Stimulated activated CD8-positive, alpha-beta memory T cell treated with anti-CD3 and anti-CD28 coated beads, Interleukin-15, amount 100 ng/mL, for 1 hour (primary cell): ENCODE results near the gene CAMK2G.
"Not testable (repeated sequence)": the region's sequence is repeated elsewhere in the genome, so short reads cannot be mapped to it uniquely, and the experiment has no call there.

Experiments used
- DNase-seq: peaks from one replicate; pipeline ENCODE4 v3.0.0-alpha.2; 2020; ENCODE audit warnings: low read depth

Gene CAMK2G

DNA sequence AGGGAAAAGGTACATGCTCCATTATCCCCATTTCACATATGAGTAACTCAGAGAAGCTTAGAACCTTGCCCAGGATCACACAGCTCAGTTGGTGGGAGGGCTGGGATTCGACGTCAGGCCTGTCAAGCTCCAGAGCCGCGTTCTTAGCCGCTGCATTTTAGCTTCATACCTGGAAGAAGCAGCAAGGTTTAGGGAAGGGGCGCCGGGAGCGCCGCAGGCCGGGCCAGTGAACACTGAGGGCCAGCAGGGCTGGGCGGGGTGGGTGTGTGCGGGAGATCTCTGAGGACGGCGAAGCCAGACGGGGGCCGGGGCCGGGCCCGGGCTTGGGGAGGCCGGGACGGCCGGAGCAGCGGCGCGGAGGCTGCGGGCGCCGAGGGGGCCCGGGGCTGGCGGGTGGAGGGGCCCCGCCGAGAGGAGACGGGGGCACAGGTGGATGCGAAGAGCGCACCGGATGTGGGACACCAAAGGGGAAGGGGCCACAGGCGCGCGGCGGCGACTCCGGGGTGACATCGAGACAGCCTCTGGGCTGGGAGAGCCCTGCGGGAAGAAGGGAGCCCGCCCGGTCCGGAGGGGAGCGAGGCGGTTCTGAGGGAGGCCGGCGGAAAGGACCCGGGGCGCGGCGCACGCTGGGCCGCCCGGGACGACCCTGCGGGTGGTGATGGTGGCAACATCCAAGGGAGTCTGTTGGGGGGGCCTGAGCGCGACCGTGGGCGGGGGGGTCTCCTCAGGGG lies 63.5 kb downstream of the CAMK2G start:
- DNase-seq = peak; percentile 24

- DNase-seq = no peak
These were observed 64.0 kb downstream of the CAMK2G start for GRCh38 chr10:73810358-73810734.

- DNase-seq = no peak
These were observed 65.1 kb downstream of the CAMK2G start for GRCh38 chr10:73809061-73809818.

DNA sequence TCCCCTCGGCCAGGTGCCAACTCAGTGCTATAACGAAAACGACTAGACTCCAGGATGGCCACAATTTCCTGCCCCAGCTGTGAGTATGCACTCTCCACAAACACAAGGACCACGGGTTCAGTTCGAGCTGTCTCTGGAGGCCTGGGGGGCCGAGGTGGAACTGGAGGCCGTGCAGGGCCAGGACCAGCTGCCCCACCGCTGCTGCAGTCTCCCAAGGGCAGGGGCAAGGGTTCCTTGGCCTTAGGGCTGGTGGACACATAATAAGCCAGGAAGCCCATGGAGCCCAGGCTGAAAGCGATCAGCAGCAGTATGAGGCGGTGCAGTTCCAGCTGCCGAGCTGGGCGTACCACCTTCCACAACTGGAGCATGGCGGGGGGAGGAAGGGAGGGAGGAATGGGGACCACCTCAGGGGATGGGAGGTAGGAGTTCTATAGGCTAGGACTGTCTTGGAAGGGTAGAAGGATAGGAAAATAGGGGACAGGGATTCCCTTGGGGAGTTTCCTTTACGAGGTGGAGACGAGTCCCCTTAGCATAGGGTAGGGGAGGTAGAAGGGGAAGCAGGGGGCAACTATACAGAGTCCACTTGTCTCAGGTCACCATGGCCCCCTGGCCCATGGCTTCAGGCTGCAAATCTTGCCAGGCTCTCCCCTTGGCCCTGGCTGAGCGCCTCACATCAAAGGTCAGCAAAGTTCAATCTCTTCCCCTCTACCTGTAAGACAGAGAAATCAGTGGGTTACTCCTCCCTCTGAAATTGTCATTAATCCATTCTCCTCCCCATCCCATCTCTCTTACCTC lies 66.1 kb downstream of the CAMK2G start:
- no peak for DNase-seq

DNA sequence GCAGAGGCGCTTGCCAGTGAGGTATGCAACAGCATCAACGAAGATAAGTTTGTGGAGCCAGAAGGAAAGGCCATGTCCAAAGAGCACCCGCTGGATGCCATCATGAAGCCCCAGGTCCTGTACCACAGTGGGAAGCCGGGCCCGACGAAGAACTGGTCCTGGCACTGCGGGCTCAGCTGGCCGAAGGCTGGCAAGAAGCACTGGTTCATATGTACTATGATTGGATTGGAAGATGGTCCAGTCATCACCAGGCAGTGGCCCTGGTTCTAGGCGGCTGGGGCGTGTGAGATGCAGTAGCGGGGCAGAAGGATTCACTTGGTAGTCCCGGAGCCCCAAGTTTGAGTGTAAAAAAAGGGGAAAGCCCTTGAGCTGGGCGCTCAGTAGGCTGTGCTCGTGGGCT lies 66.9 kb downstream of the CAMK2G start:
- DNase-seq = no peak

GRCh38 chr10:73806176-73806950 lies 68.0 kb downstream of the CAMK2G start:
- DNase-seq = no peak

DNA sequence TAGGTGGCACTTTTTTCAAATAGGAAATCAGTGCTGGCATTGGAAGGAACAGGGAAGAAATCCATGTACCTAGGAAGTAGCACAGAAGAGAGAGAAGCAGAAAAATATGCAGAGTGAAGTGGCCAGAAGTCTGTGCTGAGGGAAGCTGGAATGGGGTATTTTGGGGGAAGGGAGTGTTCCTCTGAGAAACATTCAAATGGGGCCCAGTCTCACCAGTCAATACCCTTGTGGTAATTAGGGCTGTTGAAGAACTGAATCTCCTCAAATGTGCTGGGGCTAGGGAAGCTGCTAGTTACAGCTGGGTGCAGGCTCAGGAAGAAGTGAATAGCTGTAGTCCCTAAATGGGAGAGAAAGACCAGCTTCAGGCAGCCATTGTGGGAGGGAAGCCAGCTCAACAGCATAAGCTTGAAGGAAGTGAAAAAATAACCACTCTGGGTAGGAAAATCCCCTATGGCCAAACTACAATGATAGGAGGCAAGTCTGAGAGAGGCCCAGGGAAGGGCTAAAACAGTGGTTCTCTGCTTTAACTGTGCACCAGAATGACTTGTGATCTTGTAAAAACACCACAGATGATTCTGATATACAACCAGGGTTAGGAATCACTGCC lies 70.6 kb downstream of the CAMK2G start:
- DNase-seq = no peak

GRCh38 chr10:73802276-73802991 lies 71.9 kb downstream of the CAMK2G start:
- no peak for DNase-seq

DNA sequence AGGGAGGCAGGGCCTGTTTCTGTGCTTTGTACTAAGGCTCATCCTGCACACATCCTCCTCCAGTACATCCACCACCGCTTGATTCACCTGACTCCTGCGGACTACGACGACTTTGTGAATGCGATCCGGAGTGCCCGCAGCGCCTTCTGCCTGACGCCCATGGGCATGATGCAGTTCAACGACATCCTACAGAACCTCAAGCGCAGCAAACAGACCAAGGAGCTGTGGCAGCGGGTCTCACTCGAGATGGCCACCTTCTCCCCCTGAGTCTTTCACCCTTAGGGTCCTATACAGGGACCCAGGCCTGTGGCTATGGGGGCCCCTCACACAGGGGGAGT lies 73.1 kb downstream of the CAMK2G start:
- no peak for DNase-seq

- DNase-seq = no peak
These were observed 73.6 kb downstream of the CAMK2G start for GRCh38 chr10:73800560-73801252.

- no peak for DNase-seq
These were observed 74.3 kb downstream of the CAMK2G start for GRCh38 chr10:73799899-73800559.

DNA sequence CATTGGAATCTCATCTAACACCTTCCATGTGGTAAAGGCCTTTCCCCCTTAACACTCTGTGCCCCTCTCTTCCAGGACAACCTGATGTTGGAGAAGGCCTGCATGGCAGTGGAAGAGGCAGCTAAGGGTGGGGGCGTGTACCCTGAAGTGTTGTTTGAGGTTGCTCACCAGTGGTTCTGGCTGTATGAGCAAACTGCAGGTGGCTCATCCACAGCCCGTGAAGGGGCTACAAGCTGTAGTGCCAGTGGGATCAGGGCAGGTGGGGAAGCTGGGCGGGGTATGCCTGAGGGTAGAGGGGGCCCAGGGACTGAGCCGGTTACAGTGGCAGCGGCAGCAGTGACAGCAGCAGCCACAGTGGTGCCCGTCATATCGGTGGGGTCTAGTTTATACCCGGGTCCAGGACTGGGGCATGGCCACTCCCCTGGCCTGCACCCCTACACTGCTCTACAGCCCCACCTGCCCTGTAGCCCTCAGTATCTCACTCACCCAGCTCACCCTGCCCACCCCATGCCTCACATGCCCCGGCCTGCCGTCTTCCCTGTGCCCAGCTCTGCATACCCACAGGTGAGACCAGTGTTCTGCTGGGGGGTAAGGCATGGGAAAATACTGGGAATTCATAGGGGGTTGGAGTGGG lies 75.3 kb downstream of the CAMK2G start:
- no peak for DNase-seq

DNA sequence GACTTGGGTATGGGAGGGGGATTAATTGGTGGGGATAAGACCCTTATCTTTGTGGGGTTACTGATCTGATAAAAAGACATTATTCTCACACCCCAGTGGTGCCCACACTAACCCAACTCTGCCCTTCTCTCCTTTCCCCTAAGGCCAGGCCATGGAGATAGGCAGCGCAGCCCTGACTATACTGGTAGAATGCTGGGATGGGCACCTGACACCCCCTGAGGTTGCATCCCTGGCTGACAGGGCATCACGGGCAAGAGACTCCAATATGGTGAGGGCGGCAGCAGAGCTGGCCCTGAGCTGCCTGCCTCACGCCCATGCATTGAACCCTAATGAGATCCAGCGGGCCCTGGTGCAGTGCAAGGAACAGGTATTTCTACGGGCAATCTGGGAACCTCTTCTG lies 76.3 kb downstream of the CAMK2G start:
- no peak for DNase-seq

GRCh38 chr10:73797324-73798025 lies 76.9 kb downstream of the CAMK2G start:
- DNase-seq = no peak

- no peak for DNase-seq
These were observed 77.6 kb downstream of the CAMK2G start for GRCh38 chr10:73796766-73797165.

DNA sequence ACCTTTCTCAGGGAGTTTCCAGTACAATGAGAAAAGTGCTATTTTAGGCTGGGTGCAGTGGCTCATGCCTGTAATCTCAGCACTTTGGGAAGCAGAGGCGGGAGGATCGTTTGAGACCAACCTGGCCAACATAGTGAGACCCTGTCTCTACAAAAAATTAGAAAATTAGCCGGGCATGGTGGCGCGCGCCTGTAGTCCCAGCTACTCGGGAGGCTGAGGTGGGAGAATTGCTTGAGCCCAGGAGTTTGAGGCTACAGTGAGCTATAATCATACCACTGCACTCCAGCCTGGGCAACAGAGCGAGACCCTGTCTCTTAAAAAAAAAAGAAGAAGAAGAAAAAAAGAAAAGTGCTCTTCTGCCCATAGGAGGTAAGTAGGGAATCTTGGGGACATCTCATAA lies 78.3 kb downstream of the CAMK2G start:
- DNase-seq = not testable (repeated sequence)

GRCh38 chr10:73795491-73795890 lies 78.9 kb downstream of the CAMK2G start:
- DNase-seq = not testable (repeated sequence)

DNA sequence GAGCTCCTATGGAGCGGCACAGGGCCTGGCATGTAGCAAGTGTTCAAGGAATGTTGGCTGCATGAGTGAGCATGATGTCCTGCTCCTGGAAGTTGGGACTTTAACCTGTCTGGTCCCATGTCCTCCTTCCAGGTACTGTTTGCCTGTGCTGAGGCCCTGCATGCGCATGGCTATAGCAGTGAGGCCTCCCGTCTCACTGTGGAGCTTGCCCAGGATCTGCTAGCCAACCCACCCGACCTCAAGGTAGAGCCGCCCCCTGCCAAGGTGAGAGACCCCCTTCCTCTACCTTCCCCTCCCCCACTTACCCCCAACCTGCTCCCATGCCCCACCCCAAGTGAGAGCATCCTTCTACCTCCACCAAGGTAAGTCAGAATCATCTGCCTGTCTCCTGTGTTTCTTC lies 80.9 kb downstream of the CAMK2G start:
- no peak for DNase-seq

DNA sequence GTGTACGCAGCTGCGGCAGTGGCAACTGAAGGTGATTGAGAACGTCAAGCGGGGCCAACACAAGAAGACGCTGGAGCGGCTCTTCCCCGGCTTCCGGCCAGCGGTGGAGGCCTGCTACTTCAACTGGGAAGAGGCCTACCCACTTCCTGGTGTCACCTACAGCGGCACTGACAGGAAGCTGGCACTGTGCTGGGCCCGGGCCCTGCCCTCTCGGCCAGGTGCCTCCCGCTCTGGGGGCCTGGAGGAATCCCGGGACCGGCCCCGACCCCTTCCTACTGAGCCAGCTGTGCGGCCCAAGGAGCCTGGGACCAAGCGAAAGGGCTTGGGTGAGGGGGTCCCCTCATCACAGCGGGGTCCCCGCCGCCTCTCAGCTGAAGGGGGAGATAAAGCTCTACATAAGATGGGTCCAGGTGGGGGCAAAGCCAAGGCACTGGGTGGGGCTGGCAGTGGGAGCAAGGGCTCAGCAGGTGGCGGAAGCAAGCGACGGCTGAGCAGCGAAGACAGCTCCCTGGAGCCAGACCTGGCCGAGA lies 82.4 kb downstream of the CAMK2G start:
- DNase-seq = no peak
